HG03196 (cell line): Measurements from ENCODE around the gene SMAP2.

Experiments
- ATAC-seq: cut with Tn5 transposase; IDR thresholded peaks from one replicate; pipeline ENCODE4 v1.9.1; 2021; ENCODE audit not compliant: unreplicated experiment

SMAP2 gene

DNA sequence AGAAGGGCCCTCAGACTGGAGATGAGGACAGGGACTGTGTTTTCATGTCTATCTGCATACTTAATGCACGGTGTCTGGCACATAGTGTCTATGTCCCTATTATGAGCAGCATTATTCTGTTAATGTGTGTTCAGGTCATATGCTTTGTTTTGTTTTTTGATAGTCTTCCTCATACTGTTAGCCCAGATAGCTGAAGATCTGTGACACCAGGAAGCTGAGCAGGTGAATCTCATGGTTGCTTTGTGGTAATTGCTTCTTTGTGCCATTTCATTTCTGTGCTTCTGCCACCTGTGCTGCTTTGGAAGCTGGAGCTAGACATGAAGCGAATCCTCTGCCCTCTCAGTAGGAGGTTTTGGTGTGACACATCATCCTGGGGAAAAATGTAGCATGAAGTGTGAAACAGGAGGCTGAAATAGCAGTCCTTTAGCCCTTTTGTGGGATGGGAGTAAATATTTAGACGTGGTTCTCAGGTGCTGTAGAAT, 15.8 kb downstream of the SMAP2 start:
- ATAC-seq: no peak

DNA sequence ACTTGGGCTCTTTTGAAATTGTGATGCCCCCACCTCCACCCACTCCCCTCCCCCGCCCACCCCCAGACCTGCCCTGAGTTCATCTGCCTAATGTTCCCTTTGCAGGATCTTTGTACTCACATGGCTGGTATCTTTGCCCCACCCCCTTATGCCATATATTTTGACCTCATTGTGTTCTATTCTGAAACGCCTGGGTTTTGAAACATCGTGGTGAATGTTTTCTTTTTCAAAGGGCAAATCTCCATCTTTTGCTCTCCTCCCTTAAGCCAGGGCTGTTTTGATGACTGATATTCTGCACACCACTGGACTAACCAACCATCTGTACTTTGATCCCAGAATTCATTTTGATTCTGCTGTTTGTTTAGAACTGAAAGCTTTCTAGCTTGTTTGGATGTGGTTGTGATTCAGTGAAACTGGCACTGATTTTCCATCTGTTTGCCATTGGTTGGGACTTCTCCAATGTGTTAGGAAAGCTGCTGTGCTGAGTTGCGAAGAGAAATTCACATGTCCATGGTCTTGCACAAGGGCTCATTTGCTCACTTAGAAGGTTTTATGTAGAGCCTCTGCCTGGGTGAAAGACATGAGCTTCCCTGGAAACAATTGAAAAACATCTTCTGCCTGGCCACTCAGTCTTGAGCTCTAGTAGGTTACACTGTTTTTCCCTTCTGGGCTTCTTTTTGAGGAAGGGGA, 16.5 kb downstream of the SMAP2 start:
- ATAC-seq: no peak

DNA sequence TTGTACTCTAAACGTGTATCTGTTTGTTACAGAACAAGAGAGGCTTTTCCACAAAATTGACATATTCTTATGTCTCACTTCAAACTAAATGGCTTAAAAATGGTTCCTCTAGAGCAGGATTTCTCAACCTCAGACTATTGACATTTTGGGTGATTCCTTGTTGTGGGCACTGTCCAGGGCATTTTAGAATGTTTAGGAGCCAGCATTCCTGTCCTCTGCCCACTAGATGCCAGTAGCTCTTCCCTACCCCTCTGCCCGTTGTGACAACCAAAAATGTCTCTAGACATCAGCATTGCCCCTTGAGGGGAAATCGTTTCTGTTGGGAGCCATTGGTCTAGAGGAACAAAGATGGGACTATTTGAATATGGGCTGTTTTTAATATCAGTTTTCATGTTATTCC, 17.3 kb downstream of the SMAP2 start:
- no peak for ATAC-seq

DNA sequence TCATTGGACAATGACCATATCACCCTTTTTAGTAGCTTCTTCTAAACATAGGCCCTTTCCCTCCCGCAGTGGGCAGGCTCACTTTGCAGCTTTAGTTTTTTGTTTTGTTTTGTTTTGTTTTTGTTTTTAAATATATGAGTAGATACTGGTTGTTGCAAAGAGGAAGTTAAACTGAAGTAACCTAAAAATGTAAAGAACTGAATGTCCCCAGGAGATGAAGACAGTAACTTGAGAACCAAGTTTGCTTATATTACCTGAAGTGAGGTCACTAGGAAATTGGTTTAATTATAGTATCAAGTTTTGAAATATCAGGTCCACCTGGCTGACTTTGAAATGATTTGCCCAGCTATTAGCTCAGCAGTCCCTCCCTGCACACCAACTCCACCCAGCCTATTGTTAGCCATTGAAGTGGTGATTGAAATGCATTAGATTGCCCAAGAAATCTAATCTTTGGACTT, 18.2 kb downstream of the SMAP2 start:
- ATAC-seq: no peak

DNA sequence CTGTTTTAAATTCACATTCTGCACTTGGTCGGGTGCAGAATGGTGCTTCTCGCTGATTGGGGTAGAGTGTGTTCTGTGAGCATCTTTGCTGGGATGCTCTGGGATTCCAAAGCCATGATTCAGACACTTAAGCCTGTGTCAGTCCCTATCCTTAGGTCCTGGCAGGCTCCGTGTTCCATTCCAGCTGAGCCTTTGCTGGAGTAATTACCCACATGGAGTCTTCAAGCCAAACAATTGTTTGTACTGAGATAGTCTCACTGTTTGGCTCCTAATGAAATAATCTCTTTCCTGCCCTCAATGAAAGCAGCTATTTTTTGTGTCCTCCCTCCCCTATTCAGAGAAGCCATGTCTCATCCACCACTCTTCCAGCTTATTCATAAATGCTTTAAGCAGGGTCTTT, 18.7 kb downstream of the SMAP2 start:
- no peak for ATAC-seq

DNA sequence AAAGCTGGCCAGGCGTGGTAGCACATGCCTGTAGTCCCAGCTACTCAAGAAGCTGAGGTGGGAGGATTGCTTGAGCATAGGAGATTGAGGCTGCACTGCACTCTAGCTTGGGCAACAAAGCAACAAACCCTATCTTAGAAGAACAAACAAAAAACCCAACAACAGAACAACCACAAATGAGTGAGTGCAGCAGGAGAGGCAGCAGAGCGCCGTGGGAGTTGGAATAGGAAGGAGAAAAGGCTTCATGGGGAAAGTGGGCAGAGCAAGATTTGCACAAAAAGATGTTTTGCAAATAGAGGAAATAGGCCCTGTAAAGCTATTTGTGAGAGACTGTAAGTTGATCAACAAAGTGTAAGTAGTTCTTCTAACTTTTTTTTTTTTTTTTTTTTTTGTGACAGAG, 19.6 kb downstream of the SMAP2 start:
- no peak for ATAC-seq

DNA sequence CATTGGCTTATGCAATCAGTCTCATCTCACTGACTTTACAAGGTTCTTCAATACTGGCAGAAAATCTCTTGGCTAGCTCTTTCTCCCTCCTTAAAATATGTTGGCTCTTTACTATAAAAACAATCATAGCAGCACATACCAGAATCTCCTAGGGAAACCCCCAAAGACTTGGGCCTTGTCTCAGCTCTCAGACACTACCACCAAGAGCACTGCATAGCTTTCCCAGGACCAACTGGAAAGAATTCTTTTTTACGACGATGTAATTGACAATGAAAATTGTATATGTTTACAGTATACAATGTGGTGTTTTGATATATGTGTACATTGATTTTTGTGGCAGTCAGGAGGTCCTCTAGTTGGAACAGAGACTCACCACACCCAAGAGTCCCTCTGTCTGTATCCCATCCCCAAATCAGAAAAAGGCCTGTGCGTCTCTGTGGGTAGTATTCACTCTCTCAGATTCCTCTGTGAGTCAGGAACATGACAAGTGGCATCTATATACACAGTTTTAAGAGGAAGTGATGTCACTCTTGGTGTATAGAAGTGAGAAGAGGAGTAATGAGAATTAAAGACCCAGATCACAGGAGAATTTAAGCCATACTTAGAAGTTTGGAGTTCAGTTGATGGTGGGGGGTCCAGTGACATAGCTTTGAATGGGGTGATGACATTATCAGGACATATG, 21.1 kb downstream of the SMAP2 start:
- no peak for ATAC-seq

DNA sequence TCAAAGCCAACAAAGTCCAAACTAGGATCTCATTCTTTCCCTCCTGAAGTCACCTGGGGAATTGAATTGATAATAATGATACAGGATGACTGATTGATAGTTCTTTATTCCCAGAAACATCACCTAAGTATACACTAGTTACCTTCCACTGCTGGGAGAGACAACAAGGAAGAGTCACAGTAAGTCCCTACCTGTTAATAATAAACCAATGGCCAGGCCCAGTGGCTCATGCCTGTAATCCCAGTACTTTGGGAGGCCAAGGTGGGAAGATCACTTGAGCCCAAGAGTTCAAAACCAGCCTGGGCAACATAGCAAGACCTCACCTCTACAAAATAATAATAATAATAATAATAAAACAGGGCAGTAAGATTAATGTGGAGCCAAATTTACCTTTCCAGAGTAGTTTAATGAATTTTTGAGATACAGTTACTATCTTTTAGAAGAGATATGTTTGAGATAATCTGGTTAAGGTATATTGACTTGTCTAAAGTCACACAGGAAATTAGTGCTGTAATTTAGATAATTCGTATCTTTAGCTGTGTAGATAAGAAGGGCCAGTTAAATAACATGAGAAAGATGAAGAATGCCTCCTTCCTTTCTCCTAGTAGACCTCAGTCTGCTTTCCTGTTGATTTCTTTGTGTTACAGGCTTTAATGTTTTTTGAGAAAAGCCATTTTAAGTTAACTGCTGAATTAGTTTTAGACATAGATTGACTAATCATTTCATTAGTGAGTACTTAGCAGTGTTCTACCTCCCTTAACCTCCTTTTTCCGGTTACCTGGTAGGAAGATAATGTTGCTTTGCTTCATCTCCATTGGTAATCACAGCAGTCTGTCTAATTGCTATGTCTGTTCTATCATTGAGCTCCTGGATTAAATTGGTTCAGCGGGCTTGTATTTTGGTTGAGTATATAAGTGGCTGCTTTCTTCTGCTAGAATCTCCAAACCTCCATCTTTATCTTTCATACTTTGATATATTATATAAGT, 22.0 kb downstream of the SMAP2 start:
- ATAC-seq: no peak

DNA sequence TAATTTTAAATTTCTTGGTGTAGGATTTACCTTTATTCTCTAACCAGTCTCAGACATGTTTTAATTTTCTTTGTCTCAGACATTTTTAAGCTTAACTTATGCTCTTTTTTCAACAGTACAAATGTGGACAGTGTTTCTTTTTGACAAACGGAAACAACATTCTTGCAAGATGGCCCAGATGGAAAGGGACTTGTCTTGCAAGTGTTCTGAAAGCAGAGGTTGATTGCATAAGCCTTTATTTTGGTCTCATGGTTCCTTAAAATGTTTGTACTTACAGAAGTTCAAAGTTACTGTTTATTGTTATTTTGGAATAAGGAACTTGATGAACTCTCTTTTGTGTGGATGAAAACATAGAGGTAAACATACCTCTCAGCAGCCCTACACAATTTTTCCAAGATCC, 22.9 kb downstream of the SMAP2 start:
- ATAC-seq: no peak

DNA sequence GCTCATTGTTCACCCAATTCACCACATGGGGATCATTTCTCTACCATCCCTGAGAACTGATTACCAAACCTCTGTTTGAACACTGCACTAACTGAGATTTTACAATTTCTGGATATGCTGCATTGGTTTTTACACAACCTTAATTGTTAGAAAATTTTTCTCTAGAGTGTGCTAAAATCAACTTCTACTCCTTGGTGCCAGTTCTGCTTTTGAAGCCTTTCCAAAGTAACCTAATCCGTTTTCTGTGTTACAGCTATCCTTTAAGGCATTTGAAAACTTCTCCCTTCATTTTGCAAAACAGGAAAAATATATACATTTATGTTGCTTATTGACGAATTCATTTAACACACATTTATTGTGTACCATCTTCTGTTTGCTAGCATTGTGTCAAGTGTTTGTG, 23.7 kb downstream of the SMAP2 start:
- ATAC-seq: no peak

DNA sequence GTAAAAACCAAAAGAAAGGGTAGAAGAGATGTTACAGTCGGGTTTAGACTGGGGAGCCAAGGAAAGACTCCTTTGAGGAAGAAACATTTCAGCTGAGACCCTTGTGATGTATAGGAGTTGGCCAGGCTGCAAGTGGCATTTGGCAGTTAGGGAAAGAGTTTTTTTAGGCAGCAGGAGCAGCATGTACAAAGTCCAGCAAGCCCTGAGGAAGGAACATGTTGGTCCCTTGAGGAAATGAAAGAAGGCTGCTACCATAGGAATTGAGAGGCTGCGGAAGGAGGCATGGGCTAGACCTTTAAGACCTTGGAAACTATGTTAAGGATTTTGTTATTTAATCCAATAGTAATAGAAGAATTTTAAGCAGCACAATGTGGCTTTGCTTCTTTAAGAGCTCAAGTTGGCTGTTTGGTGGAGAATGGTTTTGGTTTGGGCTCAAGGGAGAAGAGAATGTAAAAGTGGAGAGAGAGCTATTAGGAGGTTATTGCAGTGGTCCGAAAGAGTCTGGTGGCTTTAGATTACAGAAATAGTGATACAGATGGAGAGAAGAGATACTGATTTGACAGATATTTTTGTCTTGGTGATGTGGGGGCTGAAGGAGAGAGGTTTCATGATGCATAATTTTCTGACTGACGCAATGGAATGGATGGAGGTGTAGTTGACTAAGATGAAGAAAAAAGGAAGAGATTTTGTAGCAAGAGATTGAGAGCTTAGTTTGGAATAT, 26.6 kb downstream of the SMAP2 start:
- ATAC-seq: no peak

DNA sequence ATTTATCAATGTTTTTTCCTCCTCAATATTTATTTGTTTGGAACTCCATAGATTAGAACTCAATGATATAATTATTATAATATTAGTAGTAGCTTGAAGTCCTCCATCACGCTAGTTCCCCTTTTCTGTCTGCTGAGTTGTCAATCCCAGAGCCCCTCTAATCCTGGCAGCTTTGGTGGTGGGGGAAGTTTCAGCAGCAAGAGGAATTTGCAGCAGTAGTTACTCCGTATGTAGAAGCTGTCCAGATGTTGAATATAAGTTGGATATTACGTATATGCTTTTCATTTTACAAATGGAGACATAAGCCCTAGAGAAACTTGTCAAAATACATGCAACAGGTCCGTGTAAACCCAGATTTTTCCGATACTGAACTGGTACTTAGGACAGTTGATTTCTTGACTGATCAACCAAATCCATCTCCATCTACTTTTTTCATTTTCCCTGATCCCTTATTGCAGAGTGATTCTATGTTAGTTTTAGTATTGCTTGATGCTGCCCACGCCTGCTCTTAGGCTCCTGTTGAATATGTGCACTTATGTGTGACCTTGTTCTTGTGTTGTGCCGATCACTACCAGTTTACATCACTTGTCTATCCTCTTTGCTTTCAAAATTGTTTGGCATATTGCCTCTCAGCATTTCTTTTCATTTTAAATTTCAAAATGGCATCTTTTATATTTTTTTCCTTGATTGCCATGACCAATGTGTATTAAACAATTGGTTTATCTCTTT, 28.1 kb downstream of the SMAP2 start:
- no peak for ATAC-seq

DNA sequence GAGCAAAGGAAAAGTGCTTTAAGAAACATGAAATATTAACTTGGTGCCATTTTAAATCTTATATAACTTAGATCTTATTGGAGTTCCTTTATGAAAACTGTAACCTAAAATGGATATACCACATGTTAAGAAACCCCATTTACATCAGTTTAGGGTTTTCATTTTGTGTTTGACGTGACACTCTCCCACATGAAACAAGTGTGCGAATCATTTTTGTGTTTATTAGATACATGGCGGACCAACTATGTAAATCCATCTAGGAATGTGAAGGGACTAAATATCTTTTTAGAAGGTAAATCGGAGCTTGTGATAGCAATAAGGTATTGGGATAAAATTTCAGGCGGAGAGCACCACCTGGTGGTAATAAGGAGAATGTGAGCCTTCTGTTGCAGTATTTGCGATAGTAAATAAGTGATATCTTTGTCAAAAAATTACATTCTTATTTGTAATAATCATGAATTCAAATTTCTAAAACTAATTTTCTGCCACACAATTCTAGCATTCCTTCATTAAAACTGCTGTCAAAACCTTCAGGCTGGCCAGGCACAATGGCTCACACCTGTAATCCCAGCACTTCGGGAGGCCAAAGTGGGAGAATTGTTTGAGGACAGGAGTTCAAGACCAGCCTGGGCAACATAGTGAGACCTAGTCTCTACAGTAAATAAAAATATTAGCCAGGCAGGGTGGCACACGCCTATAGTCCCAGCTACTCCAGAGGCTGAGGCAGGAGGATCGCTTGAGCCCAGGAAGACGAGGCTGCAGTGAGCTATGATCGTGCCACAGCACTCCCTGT, 31.3 kb downstream of the SMAP2 start:
- no peak for ATAC-seq

DNA sequence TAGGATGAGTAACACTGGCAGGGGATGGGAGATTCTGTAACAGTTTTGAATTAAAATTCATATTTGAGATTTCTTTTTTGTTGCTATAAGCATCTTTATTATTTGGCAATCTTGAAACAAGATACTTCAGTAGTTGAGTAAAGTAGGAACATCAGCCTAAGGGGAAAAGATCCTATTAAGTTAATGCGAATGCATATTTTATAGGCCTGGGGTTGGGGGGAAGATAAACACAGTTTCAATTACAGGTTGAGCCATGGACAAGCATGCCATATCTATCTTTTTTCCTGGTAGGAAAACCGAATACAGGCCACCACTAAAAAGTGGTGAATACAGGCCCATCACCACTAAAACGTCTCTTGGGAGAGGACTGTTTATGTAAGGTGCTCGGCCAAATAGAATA, 32.3 kb downstream of the SMAP2 start:
- ATAC-seq: no peak

DNA sequence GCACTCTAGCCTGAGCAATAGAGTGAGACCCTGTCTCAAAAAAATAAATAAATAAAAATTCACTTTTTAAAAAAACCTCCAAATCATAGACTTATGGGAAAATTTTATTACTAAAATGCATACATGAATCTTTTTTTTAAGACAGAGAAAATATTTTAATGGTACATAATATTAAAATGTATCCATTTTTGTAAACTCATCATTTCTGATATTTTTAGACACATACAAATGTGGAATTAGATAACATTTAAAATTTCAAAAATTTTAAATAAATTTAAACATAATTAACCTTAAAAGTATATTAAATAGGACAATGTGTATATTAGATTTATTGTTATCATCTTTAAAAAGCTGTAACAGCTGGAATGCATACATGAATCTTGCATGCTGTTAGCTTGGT, 33.9 kb downstream of the SMAP2 start:
- no peak for ATAC-seq

DNA sequence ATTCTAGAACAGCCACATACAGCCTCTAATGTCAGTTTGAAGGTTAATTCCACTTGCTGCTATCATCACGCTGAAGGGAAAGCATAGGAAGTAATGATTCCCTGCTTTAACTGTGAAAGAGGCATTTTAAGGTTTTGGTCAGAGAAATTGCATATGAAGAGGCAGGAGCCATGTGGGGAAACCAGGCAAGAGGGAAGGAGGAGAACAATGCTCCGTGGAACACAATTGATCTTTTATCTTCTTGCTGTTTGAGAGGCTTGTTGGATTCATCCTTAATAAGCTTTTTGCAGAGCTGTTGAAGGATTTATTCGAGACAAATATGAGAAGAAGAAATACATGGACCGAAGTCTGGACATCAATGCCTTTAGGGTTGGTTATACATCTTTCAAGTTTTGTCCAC, 35.9 kb downstream of the SMAP2 start:
- no peak for ATAC-seq

DNA sequence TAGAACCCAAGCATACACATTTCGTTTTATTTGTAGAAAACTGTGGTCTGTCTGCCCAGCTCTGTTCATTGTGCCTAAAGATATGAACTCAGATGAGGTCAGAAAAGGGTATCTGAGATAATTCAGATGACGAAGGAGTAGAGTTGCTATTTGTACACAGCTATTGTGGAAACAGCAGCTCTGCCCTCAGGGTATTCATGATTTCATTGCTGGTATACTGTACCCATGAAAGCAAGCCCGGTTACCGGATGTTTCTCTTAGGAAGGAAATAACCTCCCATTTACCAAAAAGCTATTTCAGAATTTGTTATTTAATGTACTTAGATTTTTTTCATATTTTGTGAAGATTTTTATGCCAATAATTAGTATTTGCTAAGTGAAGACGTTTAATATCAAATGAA, 37.8 kb downstream of the SMAP2 start:
- ATAC-seq: no peak

DNA sequence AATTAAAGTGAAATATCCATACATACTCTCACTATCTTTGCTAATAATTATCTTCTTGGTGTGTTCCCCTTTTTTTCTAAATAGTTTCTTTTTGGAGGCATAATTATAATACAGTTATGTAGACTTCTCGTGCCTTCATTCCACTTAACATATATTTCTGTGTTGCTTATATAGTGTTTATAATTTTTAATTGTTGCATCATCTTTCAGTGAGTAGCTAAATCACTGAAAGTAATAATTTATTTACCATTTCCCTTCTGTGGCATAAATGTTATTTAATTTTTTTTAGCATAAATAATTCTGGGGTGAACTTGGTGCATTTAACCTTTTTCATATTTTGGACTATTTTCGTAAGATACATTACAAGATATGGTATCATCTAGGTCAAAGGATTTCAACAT, 38.3 kb downstream of the SMAP2 start:
- ATAC-seq: no peak

DNA sequence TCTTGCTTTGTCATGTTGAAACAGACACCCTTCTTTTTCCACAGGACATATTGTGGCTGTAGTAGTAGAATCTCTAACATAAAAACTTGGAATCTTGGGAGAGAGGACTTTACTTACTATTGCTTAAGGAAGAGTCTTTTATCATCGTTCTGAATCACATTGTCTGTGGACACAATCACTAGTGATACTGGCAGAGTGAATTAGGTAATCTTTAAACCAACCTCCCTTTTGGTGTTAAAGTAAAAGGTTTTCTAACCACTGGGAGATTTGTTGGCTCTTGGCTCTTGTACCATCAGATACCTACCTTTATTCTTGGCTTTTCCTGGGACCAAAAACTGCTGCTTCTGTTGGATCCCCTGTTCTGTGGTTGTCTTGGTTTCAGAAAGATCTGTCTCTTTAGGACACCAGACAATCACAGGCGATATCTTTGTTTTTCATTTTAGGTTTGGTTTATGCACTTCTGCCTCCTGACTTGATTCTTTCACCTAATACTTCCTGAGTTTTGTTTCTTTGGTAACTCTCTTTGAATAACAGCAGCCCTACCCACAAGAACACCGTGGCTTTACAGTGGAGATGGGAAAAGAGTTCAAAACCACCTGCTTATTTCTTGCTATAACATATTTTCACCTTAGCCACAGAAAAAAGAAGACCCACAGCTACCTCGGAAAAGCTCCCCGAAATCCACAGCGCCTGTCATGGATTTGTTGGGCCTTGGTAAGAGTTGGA, 40.2 kb downstream of the SMAP2 start:
- no peak for ATAC-seq
